Tibial artery (tissue), 4 donors: ENCODE data around the gene KIF4A.

ENCODE experiments used
- DNase-seq, 2 donors: peaks; one replicate each; pipeline ENCODE4 v3.0.0-alpha.2; 2019
- H3K27ac ChIP-seq, 2 donors: fragments of 200-600 bp; sonication (generic) in 1 of 2; 1 replicate in 1 of 2; 2 replicates in 1 of 2; pipeline ENCODE4 v1.5.1; 2018 to 2019; ENCODE audit warnings: mild to moderate bottlenecking in 1 of 2
- H3K27me3 ChIP-seq, 2 donors: fragments of 200-600 bp; sonication (generic) in 1 of 2; one replicate each; pipeline versions ENCODE4 v1.5.1 to v1.6.0; 2016 to 2019
- H3K36me3 ChIP-seq, 3 donors: fragments of 200-600 bp; sonication (generic) in 2 of 3; one replicate each; pipeline ENCODE4 v1.5.1; 2016 to 2019; ENCODE audit warnings: mild to moderate bottlenecking in 2 of 3
- H3K4me1 ChIP-seq, 4 donors: fragments of 200-600 bp; sonication (generic) in 2 of 4; 1 replicate in 3 of 4; 2 replicates in 1 of 4; pipeline ENCODE4 v1.5.1; 2016 to 2019
- H3K4me3 ChIP-seq, 2 donors: fragments of 200-600 bp; sonication (generic) in 1 of 2; 1 replicate in 1 of 2; 2 replicates in 1 of 2; pipeline ENCODE4 v1.5.1; 2018 to 2019; ENCODE audit warnings: mild to moderate bottlenecking in 2 of 2
- H3K9me3 ChIP-seq, 3 donors: fragments of 200-600 bp; sonication (generic) in 1 of 3; one replicate each; pipeline ENCODE4 v1.5.1; 2016 to 2019
- CTCF ChIP-seq, 2 experiments: fragments of 200-600 bp in 1 of 2; fragments of 450-650 bp in 1 of 2; IDR thresholded peaks; one replicate each; pipeline ENCODE4 v1.5.1; 2017 to 2019; ENCODE audit warnings: antibody characterized with exemption in 2 of 2, mild to moderate bottlenecking in 1 of 2, moderate library complexity in 1 of 2
- intact Hi-C: fragments of 100-400 bp; cut with DNase I; formaldehyde crosslinking; loops from one replicate; pipeline ENCODE4 v1.15.0; 2023; ENCODE audit warnings: low total_unique reads

Gene KIF4A

GRCh38 chrX:70439016-70439415 lies 149.1 kb downstream of the KIF4A start:
- H3K4me1 ChIP-seq = peaks cover 0 to 22% (median 7%) of the 10 kb centered on the region in 4 donors
- intact Hi-C loops = no loop called here
- H3K4me3 ChIP-seq = no peak overlapping the region
- H3K36me3 ChIP-seq = no peaks in the 10 kb centered on the region
- H3K27me3 ChIP-seq = no peaks in the 10 kb centered on the region
- no peak for DNase-seq
- no peaks in the 10 kb centered on the region for H3K9me3 ChIP-seq
- TF ChIP-seq CTCF (IDR thresholded peaks at IDR 0.05) = no peak
- no peak overlapping the region for H3K27ac ChIP-seq

- H3K4me3 ChIP-seq = no peak overlapping the region
- intact Hi-C loops = loop anchor here (5.0 kb wide), 1 partner anchor 270 kb away; no protein-coding TSS in a partner anchor
- H3K36me3 ChIP-seq = no peaks in the 10 kb centered on the region
- no peak for TF ChIP-seq CTCF (IDR thresholded peaks at IDR 0.05)
- peaks cover 0 to 13% (median 7%) of the 10 kb centered on the region in 4 donors for H3K4me1 ChIP-seq
- DNase-seq = no peak
- no peaks in the 10 kb centered on the region for H3K9me3 ChIP-seq
- no peak overlapping the region for H3K27ac ChIP-seq
- peaks cover 0 to 8% of the 10 kb centered on the region in 2 donors for H3K27me3 ChIP-seq
Observed at GRCh38 chrX:70442224-70442623, 152.3 kb downstream of the KIF4A start.

- Histone ChIP-seq H3K27ac (no peak within 1 kb of the TSS), H3K4me3 (peak within 1 kb of the TSS; percentile 44 to 50), H3K4me1 (peaks cover 0 to 13% (median 6%) of the 10 kb centered on the region in 4 donors), H3K27me3 (peaks cover 0 to 8% of the 10 kb centered on the region in 2 donors), H3K36me3 (no peaks in the 10 kb centered on the region), H3K9me3 (no peaks in the 10 kb centered on the region)
- DNase-seq = no peak
- intact Hi-C loops = loop anchor here (5.0 kb wide), 1 partner anchor 272 kb away; no protein-coding TSS in a partner anchor
- TF ChIP-seq CTCF (IDR thresholded peaks at IDR 0.05) = no peak
Observed at GRCh38 chrX:70444326-70444945, 154.5 kb downstream of the KIF4A start, which contains the start of gene DLG3. Gene DLG3, plus strand, starts transcription at chrX:70444835. Its CDS starts 367 bp downstream, at chrX:70445202.

- H3K36me3 ChIP-seq = no peaks in the 10 kb centered on the region
- peak overlapping the region; percentile 44 to 50 for H3K4me3 ChIP-seq
- no peak for TF ChIP-seq CTCF (IDR thresholded peaks at IDR 0.05)
- H3K27ac ChIP-seq = no peak overlapping the region
- intact Hi-C loops = loop anchor here (5.0 kb wide), 2 partner anchors 57 to 273 kb away; no protein-coding TSS in a partner anchor
- DNase-seq = no peak
- H3K4me1 ChIP-seq = peaks cover 0 to 13% (median 6%) of the 10 kb centered on the region in 4 donors
- H3K27me3 ChIP-seq = peaks cover 0 to 8% of the 10 kb centered on the region in 2 donors
- no peaks in the 10 kb centered on the region for H3K9me3 ChIP-seq
Observed at GRCh38 chrX:70444946-70445656, 155.2 kb downstream of the KIF4A start.

- intact Hi-C loops = loop anchor here (5.0 kb wide), 1 partner anchor 56 kb away; no protein-coding TSS in a partner anchor
- Histone ChIP-seq H3K4me1 (peaks cover 0 to 13% (median 6%) of the 10 kb centered on the region in 4 donors), H3K4me3 (no peak overlapping the region), H3K9me3 (no peaks in the 10 kb centered on the region), H3K27ac (no peak overlapping the region), H3K27me3 (peaks cover 0 to 8% of the 10 kb centered on the region in 2 donors), H3K36me3 (no peaks in the 10 kb centered on the region)
- no peak for TF ChIP-seq CTCF (IDR thresholded peaks at IDR 0.05)
- DNase-seq = no peak
Observed at GRCh38 chrX:70445951-70446350, 156.0 kb downstream of the KIF4A start.
